H1 (cell line): ENCODE results near the gene C1orf21. TPM values are rescaled to one million over a fixed set of nuclear protein-coding genes. Genes with fewer than 3 reads are reported as not detected.

Experiments
- ATF3 ChIP-seq: IDR thresholded peaks from 2 replicates; pipeline ENCODE4 v1.6.1; 2011; ENCODE audit warnings: low read depth, mild to moderate bottlenecking, low read length; ENCODE audit not compliant: insufficient read depth
- TEAD4 ChIP-seq: IDR thresholded peaks from 2 replicates; pipeline ENCODE4 v1.6.1; 2012; ENCODE audit warnings: low read depth, low read length, inconsistent platforms, mixed read lengths
- YY1 ChIP-seq: IDR thresholded peaks from 2 replicates; pipeline ENCODE4 v1.6.1; 2011; ENCODE audit warnings: low read depth, mild to moderate bottlenecking, low read length
- polyA plus RNA-seq, 7 experiments: library from polyadenylated mRNA; depleted of rRNA in 3 of 7; stranded (reverse) in 5 of 7; unstranded in 2 of 7; fragments of >200 nt in 5 of 7; fragments of 200-250 nt in 2 of 7; gene quantifications; 1 replicate in 5 of 7; 2 replicates in 1 of 7; 4 replicates in 1 of 7; pipeline versions ENCODE4 v1.2.1 to v1.2.3, GENCODE V29; 2011 to 2013; ENCODE audit warnings: missing spikeins in 2 of 7, mixed read lengths in 2 of 7
- total RNA-seq: library from RNA; stranded (reverse); fragmentation: NEBNext Ultra II Directional; extraction: Animal tissue kit (Norgen Biotek cat#: 25700); gene quantifications from 2 replicates; pipeline ENCODE4 v1.2.1, GENCODE V29; 2021

C1orf21 gene
- total and polyA plus RNA-seq, 2 of the 8 experiments (the other 6 are each of a cell fraction or from before 2014, with no cell fraction given) = 16.6 to 51.0 TPM

- TF ChIP-seq TEAD4 (no peak), ATF3 (no peak), YY1 (no peak)
Measured at GRCh38 chr1:184658055-184658454, 271.2 kb downstream of the C1orf21 start (continued).
